Measurements from ENCODE around the gene TMEM233. TPM values are rescaled to one million over a fixed set of nuclear protein-coding genes. Genes with fewer than 3 reads are reported as not detected.
"Not testable (repeated sequence)": the region's sequence is repeated elsewhere in the genome, so short reads cannot be mapped to it uniquely, and the experiment has no call there.

The TMEM233 gene
- total RNA-seq, 1 experiment from 2014 or later: not detected

DNA sequence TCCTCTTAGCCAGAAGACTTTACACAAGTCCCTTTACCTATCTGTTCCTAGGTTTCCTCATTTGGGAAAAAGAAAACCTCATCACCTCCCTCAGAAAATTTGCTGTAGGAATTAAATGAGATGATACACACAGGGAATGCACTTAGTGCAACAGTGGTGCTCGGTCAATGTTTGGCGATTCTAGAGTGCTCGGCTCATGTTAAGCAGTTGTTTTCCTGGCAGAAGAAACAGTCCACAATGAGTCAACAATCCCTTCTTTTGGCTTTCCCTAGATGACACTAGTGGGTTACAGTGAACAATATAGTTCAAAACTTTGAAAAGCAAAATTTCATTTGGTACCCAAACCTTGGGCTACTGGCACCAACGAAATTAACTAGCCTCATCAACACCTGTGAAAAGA, 3.9 kb upstream of the TMEM233 start:
- H3K4me1 ChIP-seq (replicated peaks): no peaks in the 10 kb centered on the region
- H3K36me3 ChIP-seq: no peaks in the 10 kb centered on the region
- H3K27ac ChIP-seq: no peak overlapping the region
- no peak overlapping the region for H3K4me3 ChIP-seq
- peaks cover 16% of the 10 kb centered on the region for H3K27me3 ChIP-seq (replicated peaks)
- no peak for DNase-seq (ENCODE audit: low read depth in 1 of 2, low spot score in 2 of 2)
- H3K9me3 ChIP-seq (replicated peaks): no peaks in the 10 kb centered on the region

DNA sequence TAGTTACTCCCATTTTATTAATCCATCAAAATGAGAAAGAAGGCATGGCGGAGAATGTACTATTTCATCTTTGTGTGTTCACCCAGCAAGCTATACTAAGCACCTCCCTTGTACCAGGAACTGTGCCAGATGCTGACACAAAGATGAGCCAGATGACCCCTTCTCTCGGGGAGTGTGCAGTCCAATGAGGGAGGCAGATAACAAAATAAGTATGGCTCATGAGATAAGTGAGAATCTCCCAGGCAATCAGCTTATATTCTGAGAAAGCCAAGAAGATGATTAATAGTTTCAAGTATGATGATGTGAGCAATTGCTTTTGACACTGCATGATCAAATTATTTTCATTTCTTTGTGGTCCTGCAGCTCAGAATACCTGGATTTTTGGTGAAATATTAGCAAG, 1.3 kb upstream of the TMEM233 start:
- no peak overlapping the region for H3K27ac ChIP-seq
- no peaks in the 10 kb centered on the region for H3K9me3 ChIP-seq (replicated peaks)
- DNase-seq (ENCODE audit: low read depth in 1 of 2, low spot score in 2 of 2): no peak
- H3K4me3 ChIP-seq: no peak overlapping the region
- H3K27me3 ChIP-seq (replicated peaks): peaks cover 32% of the 10 kb centered on the region
- H3K4me1 ChIP-seq (replicated peaks): no peaks in the 10 kb centered on the region
- no peaks in the 10 kb centered on the region for H3K36me3 ChIP-seq

DNA sequence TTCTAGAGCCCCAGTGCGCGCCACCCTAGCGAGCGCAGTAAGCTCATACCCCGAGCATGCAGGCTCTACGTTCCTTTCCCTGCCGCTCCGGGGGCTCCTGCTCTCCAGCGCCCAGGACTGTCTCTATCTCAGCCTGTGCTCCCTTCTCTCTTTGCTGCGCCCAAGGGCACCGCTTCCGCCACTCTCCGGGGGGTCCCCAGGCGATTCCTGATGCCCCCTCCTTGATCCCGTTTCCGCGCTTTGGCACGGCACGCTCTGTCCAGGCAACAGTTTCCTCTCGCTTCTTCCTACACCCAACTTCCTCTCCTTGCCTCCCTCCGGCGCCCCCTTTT, 791 bp downstream of the TMEM233 start:
- Histone ChIP-seq H3K27me3 (replicated peaks) (peaks cover 32% of the 10 kb centered on the region), H3K36me3 (no peaks in the 10 kb centered on the region), H3K27ac (no peak overlapping the region), H3K4me3 (no peak overlapping the region), H3K4me1 (replicated peaks) (no peaks in the 10 kb centered on the region), H3K9me3 (replicated peaks) (no peaks in the 10 kb centered on the region)
- no peak for DNase-seq (ENCODE audit: low read depth in 1 of 2, low spot score in 2 of 2)

DNA sequence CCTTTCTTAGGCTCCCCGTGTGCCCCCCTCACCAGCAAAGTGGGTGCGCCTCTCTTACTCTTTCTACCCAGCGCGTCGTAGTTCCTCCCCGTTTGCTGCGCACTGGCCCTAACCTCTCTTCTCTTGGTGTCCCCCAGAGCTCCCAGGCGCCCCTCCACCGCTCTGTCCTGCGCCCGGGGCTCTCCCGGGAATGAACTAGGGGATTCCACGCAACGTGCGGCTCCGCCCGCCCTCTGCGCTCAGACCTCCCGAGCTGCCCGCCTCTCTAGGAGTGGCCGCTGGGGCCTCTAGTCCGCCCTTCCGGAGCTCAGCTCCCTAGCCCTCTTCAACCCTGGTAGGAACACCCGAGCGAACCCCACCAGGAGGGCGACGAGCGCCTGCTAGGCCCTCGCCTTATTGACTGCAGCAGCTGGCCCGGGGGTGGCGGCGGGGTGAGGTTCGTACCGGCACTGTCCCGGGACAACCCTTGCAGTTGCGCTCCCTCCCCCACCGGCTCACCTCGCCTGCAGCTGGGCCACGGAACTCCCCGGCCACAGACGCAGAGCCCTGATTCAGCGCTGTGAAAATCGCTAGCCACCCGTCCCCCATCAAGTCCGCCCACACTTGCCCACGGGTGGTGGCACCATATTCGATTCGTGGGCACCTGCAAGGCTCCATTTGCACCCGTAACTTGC, 1.3 kb downstream of the TMEM233 start:
- no peaks in the 10 kb centered on the region for H3K9me3 ChIP-seq (replicated peaks)
- no peak overlapping the region for H3K27ac ChIP-seq
- no peak overlapping the region for H3K4me3 ChIP-seq
- peaks cover 32% of the 10 kb centered on the region for H3K27me3 ChIP-seq (replicated peaks)
- no peak for DNase-seq (ENCODE audit: low read depth in 1 of 2, low spot score in 2 of 2)
- H3K36me3 ChIP-seq: no peaks in the 10 kb centered on the region
- H3K4me1 ChIP-seq (replicated peaks): no peaks in the 10 kb centered on the region

DNA sequence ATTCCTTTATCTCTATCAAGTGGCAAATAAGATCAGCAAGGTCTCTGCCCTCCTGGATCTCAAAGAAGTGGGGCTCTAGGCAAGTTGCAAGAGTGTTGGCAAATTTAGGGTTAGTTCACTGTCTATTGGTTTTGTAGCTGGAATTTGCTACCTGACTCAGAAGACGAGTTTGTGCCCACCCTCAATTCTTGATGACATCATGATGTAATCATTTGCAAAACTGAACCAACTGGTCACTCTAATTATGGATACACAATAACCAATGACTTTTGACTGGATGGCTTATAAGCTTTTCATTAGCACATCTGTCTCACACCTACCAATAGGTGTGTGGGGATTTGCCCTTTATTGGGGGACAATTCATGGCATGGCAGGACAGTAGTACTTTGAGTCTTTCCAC, 4.6 kb downstream of the TMEM233 start:
- H3K9me3 ChIP-seq (replicated peaks): no peaks in the 10 kb centered on the region
- H3K27ac ChIP-seq: no peak overlapping the region
- no peaks in the 10 kb centered on the region for H3K36me3 ChIP-seq
- H3K27me3 ChIP-seq (replicated peaks): peaks cover 30% of the 10 kb centered on the region
- no peak overlapping the region for H3K4me3 ChIP-seq
- DNase-seq (ENCODE audit: low read depth in 1 of 2, low spot score in 2 of 2): no peak
- H3K4me1 ChIP-seq (replicated peaks): no peaks in the 10 kb centered on the region

DNA sequence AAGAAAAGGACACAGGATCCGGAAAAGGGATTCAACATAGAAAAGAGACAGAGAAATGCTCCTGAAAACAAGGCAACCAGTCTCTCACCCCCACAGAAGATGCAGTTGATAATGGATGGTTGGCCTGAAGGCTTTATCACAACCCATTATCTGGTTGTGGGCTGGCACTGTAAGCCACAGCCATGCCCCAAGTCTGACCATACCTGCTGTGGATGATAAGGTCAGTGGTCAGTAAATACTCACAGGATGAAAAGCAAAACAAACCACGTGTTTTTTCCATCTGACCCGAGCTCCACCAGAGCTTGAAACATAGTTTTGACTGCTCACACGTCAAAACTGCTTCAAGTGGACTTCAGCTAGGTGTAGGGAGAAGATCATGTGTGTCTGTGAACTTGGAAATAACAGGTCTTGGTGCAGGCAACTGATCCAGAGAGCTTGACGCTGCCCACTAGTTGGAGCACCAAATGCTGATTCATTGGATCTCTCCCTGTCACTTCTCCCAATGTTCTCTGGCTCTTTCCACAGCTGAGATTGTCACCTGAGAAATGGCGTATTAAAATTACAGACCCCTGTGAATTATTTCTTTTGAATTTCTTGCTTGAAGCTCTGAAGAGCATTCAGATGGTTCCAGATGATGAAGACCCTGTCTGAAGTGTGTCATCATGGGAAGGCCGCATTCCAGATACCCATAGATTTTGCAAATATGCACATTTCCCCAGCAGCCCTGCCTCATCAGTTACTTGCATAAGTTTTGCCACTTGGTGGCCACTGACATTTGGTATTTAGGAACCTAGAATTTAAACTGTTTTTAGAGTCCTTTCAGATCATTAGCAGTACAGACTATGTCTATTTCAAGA, 8.5 kb downstream of the TMEM233 start:
- Histone ChIP-seq H3K4me3 (no peak overlapping the region), H3K27ac (no peak overlapping the region), H3K9me3 (replicated peaks) (no peaks in the 10 kb centered on the region), H3K36me3 (no peaks in the 10 kb centered on the region), H3K27me3 (replicated peaks) (0 out of 2 replicates have a peak, but pooled peaks cover 3% of the 10 kb centered on the region), H3K4me1 (replicated peaks) (no peaks in the 10 kb centered on the region)
- DNase-seq (ENCODE audit: low read depth in 1 of 2, low spot score in 2 of 2): no peak

DNA sequence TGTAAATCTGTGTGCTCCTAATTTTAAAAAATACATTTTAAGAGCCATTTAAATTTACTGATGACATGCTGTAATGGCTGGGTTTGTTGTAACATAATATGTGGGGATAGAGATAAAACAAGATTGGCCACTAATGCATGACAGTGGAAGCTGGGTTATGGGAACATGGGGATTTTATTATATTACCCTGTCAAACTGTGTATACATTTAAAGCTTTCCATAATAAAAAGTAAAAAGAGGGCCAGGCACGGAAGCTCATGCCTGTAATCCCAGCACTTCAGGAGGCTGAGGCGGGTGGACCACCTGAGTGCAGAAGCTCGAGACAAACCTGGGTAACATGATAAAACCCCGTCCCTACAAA, 9.1 kb downstream of the TMEM233 start:
- Histone ChIP-seq H3K9me3 (replicated peaks) (no peaks in the 10 kb centered on the region), H3K4me3 (no peak overlapping the region), H3K36me3 (no peaks in the 10 kb centered on the region), H3K27me3 (replicated peaks) (0 out of 2 replicates have a peak, but pooled peaks cover 3% of the 10 kb centered on the region), H3K27ac (no peak overlapping the region), H3K4me1 (replicated peaks) (no peaks in the 10 kb centered on the region)
- no peak for DNase-seq (ENCODE audit: low read depth in 1 of 2, low spot score in 2 of 2)

DNA sequence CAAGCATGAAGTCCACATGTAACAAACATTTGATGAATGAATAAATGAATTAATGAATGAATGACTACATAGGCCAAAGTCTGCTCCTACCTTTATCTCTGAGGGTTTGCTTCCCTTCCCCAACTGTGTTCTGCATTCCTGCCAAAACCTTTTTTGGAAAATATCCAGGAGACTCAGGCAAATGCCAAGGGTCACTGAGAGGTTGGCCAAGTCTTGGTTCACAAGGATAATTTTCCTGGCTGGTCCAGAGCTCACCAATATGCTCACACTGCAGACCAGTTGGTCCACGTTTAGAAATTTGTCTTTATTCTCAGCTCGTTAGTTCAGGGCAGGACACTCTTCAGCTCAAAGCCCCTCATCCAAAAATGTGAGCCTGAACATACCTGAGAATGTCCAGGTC, 10.2 kb downstream of the TMEM233 start:
- no peak for DNase-seq (ENCODE audit: low read depth in 1 of 2, low spot score in 2 of 2)
- no peak overlapping the region for H3K27ac ChIP-seq
- H3K36me3 ChIP-seq: no peaks in the 10 kb centered on the region
- no peak overlapping the region for H3K4me3 ChIP-seq
- H3K27me3 ChIP-seq (replicated peaks): 0 out of 2 replicates have a peak, but pooled peaks cover 3% of the 10 kb centered on the region
- no peaks in the 10 kb centered on the region for H3K4me1 ChIP-seq (replicated peaks)
- H3K9me3 ChIP-seq (replicated peaks): no peaks in the 10 kb centered on the region

DNA sequence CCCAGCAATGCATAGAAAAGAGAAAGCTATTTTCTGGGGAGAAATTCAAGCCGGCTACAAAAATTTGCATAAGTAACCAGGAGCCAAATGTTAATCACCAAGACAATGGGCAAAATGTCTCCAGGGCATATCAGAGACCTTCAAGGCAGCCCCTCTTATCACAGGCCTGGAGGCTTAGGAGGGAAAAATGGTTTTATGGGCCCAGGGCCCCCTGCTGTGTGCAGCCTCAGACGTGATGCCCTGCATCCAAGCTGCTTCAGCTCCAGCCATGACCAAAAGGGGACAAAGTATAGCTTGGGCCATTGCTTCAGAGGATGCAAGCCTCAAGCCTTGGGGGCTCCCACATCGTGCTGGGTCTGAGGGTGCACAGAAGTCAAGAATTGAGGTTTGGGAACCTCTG, 15.8 kb downstream of the TMEM233 start:
- DNase-seq (ENCODE audit: low read depth in 1 of 2, low spot score in 2 of 2): no peak
- H3K27me3 ChIP-seq (replicated peaks): 0 out of 2 replicates have a peak, but pooled peaks cover 3% of the 10 kb centered on the region
- no peak overlapping the region for H3K4me3 ChIP-seq
- no peaks in the 10 kb centered on the region for H3K9me3 ChIP-seq (replicated peaks)
- no peaks in the 10 kb centered on the region for H3K36me3 ChIP-seq
- no peak overlapping the region for H3K27ac ChIP-seq
- H3K4me1 ChIP-seq (replicated peaks): no peaks in the 10 kb centered on the region

DNA sequence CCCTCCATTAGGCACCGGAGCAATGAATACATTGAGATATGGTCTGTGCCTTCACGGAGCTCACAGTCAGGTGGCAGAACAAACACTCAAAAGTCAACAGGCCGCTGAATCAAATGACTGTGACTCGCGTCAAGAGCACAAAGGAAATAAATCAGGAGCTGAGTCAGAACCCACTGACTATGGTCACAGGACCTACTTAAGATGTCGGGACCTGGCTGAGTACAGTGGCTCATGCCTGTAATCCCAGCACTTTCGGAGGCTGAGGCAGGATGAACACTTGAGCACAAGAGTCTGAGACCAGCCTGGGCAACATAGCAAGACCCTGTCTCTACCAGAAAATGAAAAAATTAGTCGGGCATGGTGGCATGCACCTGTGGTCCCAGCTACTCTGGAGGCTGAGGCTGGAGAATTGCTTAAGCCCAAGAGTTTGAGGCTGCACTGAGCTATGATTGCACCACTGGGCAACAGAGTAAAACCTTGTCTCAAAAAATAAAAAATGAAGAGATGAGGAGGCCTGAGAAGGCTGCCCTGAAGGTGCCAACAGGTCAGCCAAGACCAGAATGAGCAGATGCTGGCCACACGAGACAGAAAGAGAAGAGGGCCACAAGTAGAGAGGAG, 19.9 kb downstream of the TMEM233 start:
- Histone ChIP-seq H3K4me1 (replicated peaks) (no peaks in the 10 kb centered on the region), H3K9me3 (replicated peaks) (no peaks in the 10 kb centered on the region)
- no peak for DNase-seq (ENCODE audit: low read depth in 1 of 2, low spot score in 2 of 2)

DNA sequence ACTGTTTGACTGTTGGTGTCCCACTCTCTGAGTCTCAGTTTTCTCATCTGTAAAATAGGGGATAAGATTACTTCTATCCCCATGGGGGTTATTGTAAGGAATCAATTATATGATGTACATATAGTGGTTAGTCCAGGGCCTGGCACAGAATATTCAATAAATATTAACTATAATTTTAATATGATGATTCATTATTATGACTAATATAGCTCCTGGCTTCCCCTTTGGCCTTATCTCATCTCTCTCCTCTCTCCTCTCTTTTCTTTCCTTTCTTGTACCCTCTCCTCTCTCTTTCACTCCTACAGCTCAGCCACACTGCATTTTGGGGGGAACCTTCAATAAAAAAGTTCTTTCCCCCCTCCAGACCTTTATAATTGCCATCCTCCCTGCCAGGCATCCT, 21.1 kb downstream of the TMEM233 start:
- Histone ChIP-seq H3K27me3 (replicated peaks) (no peaks in the 10 kb centered on the region; the same call in 1 of the 2 replicates), H3K36me3 (no peaks in the 10 kb centered on the region), H3K9me3 (replicated peaks) (no peaks in the 10 kb centered on the region), H3K4me3 (no peak overlapping the region), H3K4me1 (replicated peaks) (no peaks in the 10 kb centered on the region), H3K27ac (no peak overlapping the region)
- DNase-seq (ENCODE audit: low read depth in 1 of 2, low spot score in 2 of 2): no peak

More for the DNA sequence above, 19.9 kb downstream of the TMEM233 start:
- no peaks in the 10 kb centered on the region; the same call in 1 of the 2 replicates for H3K27me3 ChIP-seq (replicated peaks)
- no peak overlapping the region for H3K4me3 ChIP-seq
- no peak overlapping the region for H3K27ac ChIP-seq
- no peaks in the 10 kb centered on the region for H3K36me3 ChIP-seq

DNA sequence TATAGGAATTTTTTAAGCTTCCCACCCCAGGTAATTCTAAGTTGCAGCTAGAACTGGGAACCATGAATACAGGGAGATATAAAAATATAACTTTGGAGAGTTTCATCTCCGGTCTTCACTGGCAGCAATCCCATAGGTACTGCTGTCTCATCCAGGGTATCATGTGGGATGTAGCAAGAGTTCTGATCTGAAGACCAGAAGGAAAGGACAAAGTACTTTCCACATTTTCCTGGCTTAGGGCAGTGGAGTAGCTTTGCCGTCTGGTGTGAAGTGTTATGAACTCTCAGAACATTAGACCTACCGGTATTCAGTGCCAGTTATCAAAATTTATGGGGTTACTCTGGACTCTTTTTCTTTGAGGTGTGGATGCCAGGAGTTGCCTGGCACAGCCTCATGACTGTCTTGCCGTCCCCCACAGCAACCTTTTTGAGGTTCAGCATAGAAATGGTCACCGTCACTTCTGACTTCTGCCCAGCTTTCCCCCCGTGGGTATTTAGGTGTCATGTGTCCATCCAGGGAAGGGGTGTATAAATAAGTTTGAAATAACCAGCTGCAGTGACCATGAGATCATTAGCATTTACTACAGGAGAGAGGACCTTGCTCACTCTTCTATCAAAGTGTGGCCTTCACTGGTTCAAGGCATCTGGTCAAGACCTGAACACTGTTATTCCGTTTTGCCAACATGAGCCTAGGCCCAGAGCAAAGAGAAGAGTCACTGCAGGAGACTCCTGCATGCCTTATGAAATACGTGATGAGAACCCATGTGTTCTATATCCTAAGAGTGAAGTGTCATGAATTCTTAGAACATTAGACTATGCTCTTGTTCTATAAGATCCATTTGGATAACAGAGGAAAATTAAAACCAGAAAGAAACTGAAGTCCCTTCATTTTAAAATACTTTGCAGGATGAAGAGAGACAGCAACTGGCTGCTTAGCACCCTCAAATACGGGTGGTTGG, 22.2 kb downstream of the TMEM233 start:
- Histone ChIP-seq H3K27me3 (replicated peaks) (no peaks in the 10 kb centered on the region; the same call in 1 of the 2 replicates), H3K36me3 (no peaks in the 10 kb centered on the region), H3K9me3 (replicated peaks) (no peaks in the 10 kb centered on the region), H3K4me3 (no peak overlapping the region), H3K27ac (no peak overlapping the region), H3K4me1 (replicated peaks) (no peaks in the 10 kb centered on the region)
- no peak for DNase-seq (ENCODE audit: low read depth in 1 of 2, low spot score in 2 of 2)

DNA sequence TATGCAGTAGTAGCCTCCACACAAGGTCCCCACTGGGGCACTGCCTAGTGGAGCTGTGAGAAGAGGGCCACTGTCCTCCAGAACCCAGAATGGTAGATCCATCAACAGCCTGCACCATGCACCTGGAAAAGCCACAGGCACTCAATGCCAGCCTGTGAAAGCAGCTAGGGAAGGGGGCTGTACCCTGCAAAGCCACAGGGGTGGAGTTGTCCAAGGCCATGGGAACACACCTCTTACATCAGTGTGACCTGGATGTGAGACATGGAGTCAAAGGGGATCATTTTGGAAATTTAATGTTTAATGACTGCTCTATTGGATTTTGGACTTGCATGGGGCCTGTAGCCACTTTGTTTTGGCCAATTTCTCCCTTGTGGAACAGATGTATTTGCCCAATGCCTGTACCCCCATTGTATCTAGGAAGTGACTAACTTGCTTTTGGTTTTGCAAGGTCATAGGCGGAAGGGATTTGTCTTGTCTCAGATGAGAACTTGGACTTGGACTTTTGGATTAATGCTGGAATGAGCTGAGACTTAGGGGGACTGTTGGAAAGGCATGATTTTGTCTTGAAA, 24.8 kb downstream of the TMEM233 start:
- H3K9me3 ChIP-seq (replicated peaks); H3K4me1 ChIP-seq (replicated peaks); H3K4me3 ChIP-seq; H3K36me3 ChIP-seq; H3K27me3 ChIP-seq (replicated peaks); DNase-seq (ENCODE audit: low read depth in 1 of 2, low spot score in 2 of 2); H3K27ac ChIP-seq: not testable (repeated sequence)
